Gastrocnemius medialis (tissue), 4 donors: ENCODE measurements around the gene SLC6A20. TPM values are rescaled to one million over a fixed set of nuclear protein-coding genes. Genes with fewer than 3 reads are reported as not detected.
A peak's percentile ranks its signal among the peaks of the same experiment; 100 is the strongest.
"Not testable (repeated sequence)": the region's sequence is repeated elsewhere in the genome, so short reads cannot be mapped to it uniquely, and the experiment has no call there.

Experiments
- ATAC-seq, 2 donors: fragments of 150-250 bp; one replicate each; pipeline ENCODE4 v1.9.1; 2016
- DNase-seq, 2 donors: peaks; one replicate each; pipeline ENCODE4 v3.0.0-alpha.2; 2019
- H3K27ac ChIP-seq, 4 donors: fragments of 200-600 bp; sonication (generic); 1 replicate in 1 of 4; 2 replicates in 3 of 4; pipeline ENCODE4 v1.5.1; 2016 to 2018; ENCODE audit warnings: mild to moderate bottlenecking in 2 of 4, moderate library complexity in 1 of 4
- H3K27me3 ChIP-seq, 3 donors: fragments of 200-600 bp; sonication (generic) in 2 of 3; 1 replicate in 1 of 3; 2 replicates in 2 of 3; pipeline versions ENCODE4 v1.5.1 to v1.6.0; 2016 to 2019; ENCODE audit warnings: mild to moderate bottlenecking in 1 of 3, moderate library complexity in 1 of 3
- H3K36me3 ChIP-seq, 2 donors: fragments of 200-600 bp; sonication (generic) in 1 of 2; one replicate each; pipeline ENCODE4 v1.5.1; 2017 to 2018
- H3K4me1 ChIP-seq, 2 donors: fragments of 200-600 bp; sonication (generic) in 1 of 2; one replicate each; pipeline ENCODE4 v1.5.1; 2016 to 2017; ENCODE audit warnings: mild to moderate bottlenecking in 2 of 2
- H3K4me3 ChIP-seq, 4 donors: fragments of 200-600 bp; sonication (generic) in 3 of 4; 1 replicate in 1 of 4; 2 replicates in 3 of 4; pipeline ENCODE4 v1.5.1; 2016 to 2019; ENCODE audit warnings: mild to moderate bottlenecking in 2 of 4
- H3K9me3 ChIP-seq, 3 donors: fragments of 200-600 bp; sonication (generic) in 2 of 3; 1 replicate in 1 of 3; 2 replicates in 2 of 3; pipeline ENCODE4 v1.5.1; 2016 to 2019
- CTCF ChIP-seq, 5 experiments: fragments of 450-650 bp in 3 of 5; fragments of 200-600 bp in 2 of 5; sonication (generic) in 2 of 5; IDR thresholded peaks in 4 of 5; conservative IDR thresholded peaks in 1 of 5; 1 replicate in 4 of 5; 2 replicates in 1 of 5; pipeline ENCODE4 v1.5.1; 2016 to 2019; ENCODE audit warnings: antibody characterized with exemption in 5 of 5, mild to moderate bottlenecking in 3 of 5, moderate library complexity in 3 of 5
- POLR2A ChIP-seq, 2 donors: fragments of 450-650 bp; IDR thresholded peaks; one replicate each; pipeline ENCODE4 v1.6.1; 2017; ENCODE audit warnings: antibody characterized with exemption in 2 of 2, mild to moderate bottlenecking in 2 of 2, moderate library complexity in 2 of 2
- in situ Hi-C, 4 donors: fragments of 200-750 bp; cut with MboI; loops; one replicate each; pipeline versions ENCODE4 v1.15.0 to v1.8.0; 2017; ENCODE audit warnings: low sequenced_read_pairs in 4 of 4
- intact Hi-C: fragments of 100-400 bp; cut with DNase I; formaldehyde crosslinking; loops from one replicate; pipeline ENCODE4 v1.15.1; 2023; ENCODE audit warnings: low total_unique reads
- total RNA-seq, 4 donors: library from RNA; depleted of rRNA; stranded (reverse); fragments of >200 nt; gene quantifications; one replicate each; pipeline versions ENCODE4 v1.1.0 to v1.2.3, GENCODE V29; 2016

SLC6A20 gene
- total RNA-seq, 4 donors from 2014 or later = 0.49 to 1.5 (median 0.64) TPM

GRCh38 chr3:45761831-45762230, 34.5 kb downstream of the SLC6A20 start:
- no peak for DNase-seq
- in situ Hi-C loops = loop anchor here (5.0 to 25.0 kb wide), 5 partner anchors 70 to 325 kb away; no protein-coding TSS in a partner anchor

GRCh38 chr3:45760878-45761711, 35.2 kb downstream of the SLC6A20 start:
- Histone ChIP-seq H3K27me3 (no peaks in the 10 kb centered on the region), H3K36me3 (no peaks in the 10 kb centered on the region), H3K27ac (no peak overlapping the region), H3K4me1 (no peaks in the 10 kb centered on the region), H3K9me3 (no peaks in the 10 kb centered on the region), H3K4me3 (no peak overlapping the region)
- peak; percentile 49 to 62 for DNase-seq
- in situ Hi-C loops = loop anchor here (5.0 to 25.0 kb wide), 5 partner anchors 71 to 326 kb away; no protein-coding TSS in a partner anchor
- intact Hi-C loops = loop anchor here (1.0 to 2.0 kb wide), 3 partner anchors 71 to 318 kb away; no protein-coding TSS in a partner anchor
- TF ChIP-seq POLR2A (IDR thresholded peaks at IDR 0.05) = no peak
- TF ChIP-seq CTCF (IDR thresholded peaks at IDR 0.05 in 4 of 5, conservative IDR thresholded peaks at IDR 0.05 in 1 of 5) = peak; percentile 73 to 89 (median 83)
- ATAC-seq = peak; percentile 89 to 95

More at GRCh38 chr3:45761831-45762230, 34.5 kb downstream of the SLC6A20 start:
- TF ChIP-seq POLR2A (IDR thresholded peaks at IDR 0.05) (no peak), CTCF (IDR thresholded peaks at IDR 0.05 in 4 of 5, conservative IDR thresholded peaks at IDR 0.05 in 1 of 5) (no peak)
- Histone ChIP-seq H3K27ac (no peak overlapping the region), H3K36me3 (no peaks in the 10 kb centered on the region), H3K4me3 (no peak overlapping the region), H3K9me3 (no peaks in the 10 kb centered on the region), H3K4me1 (no peaks in the 10 kb centered on the region), H3K27me3 (no peaks in the 10 kb centered on the region)
- intact Hi-C loops = loop anchor here (1.0 to 2.0 kb wide), 3 partner anchors 70 to 317 kb away; no protein-coding TSS in a partner anchor
- ATAC-seq = no peak

- Histone ChIP-seq H3K4me1 (no peaks in the 10 kb centered on the region), H3K36me3 (no peaks in the 10 kb centered on the region), H3K27ac (no peak overlapping the region), H3K27me3 (no peaks in the 10 kb centered on the region), H3K9me3 (no peaks in the 10 kb centered on the region), H3K4me3 (no peak overlapping the region)
- intact Hi-C loops = loop anchor here (2.0 kb wide), 2 partner anchors 147 to 319 kb away; no protein-coding TSS in a partner anchor
- ATAC-seq (no peak), DNase-seq (no peak)
- in situ Hi-C loops = loop anchor here (5.0 to 25.0 kb wide), 6 partner anchors 72 to 327 kb away; no protein-coding TSS in a partner anchor
- TF ChIP-seq POLR2A (IDR thresholded peaks at IDR 0.05) (no peak), CTCF (IDR thresholded peaks at IDR 0.05 in 4 of 5, conservative IDR thresholded peaks at IDR 0.05 in 1 of 5) (no peak)
These were observed 36.5 kb downstream of the SLC6A20 start for GRCh38 chr3:45759851-45760250.

- no peak for DNase-seq
- Histone ChIP-seq H3K27ac (no peak overlapping the region), H3K27me3 (no peaks in the 10 kb centered on the region), H3K9me3 (no peaks in the 10 kb centered on the region), H3K36me3 (no peaks in the 10 kb centered on the region), H3K4me1 (no peaks in the 10 kb centered on the region), H3K4me3 (no peak overlapping the region)
- no peak for ATAC-seq
- intact Hi-C loops (no loop called here), in situ Hi-C loops (loop anchor here (10.0 to 25.0 kb wide), 4 partner anchors 153 to 328 kb away; no protein-coding TSS in a partner anchor)
- TF ChIP-seq POLR2A (IDR thresholded peaks at IDR 0.05) (no peak), CTCF (IDR thresholded peaks at IDR 0.05 in 4 of 5, conservative IDR thresholded peaks at IDR 0.05 in 1 of 5) (no peak)
These were observed 37.5 kb downstream of the SLC6A20 start for GRCh38 chr3:45758871-45759270.

GRCh38 chr3:45757141-45757540, 39.2 kb downstream of the SLC6A20 start:
- H3K27me3 ChIP-seq, H3K27ac ChIP-seq: not testable (repeated sequence)
- in situ Hi-C loops = loop anchor here (10.0 to 25.0 kb wide), 4 partner anchors 155 to 330 kb away; no protein-coding TSS in a partner anchor

More at GRCh38 chr3:45757141-45757540, 39.2 kb downstream of the SLC6A20 start:
- H3K4me3 ChIP-seq, H3K9me3 ChIP-seq, ATAC-seq, H3K4me1 ChIP-seq, intact Hi-C loops, H3K36me3 ChIP-seq, DNase-seq: not testable (repeated sequence)
